HepG2 (cell line): ENCODE measurements around the gene MTFP1. TPM values are rescaled to one million over a fixed set of nuclear protein-coding genes. Genes with fewer than 3 reads are reported as not detected.

ENCODE experiments used
- GLI4 ChIP-seq: sonication (generic); formaldehyde crosslinking; IDR thresholded peaks from 2 replicates; pipeline ENCODE4 v1.5.1; 2020; ENCODE audit warnings: missing genetic modification reagents, mild to moderate bottlenecking, moderate library complexity, borderline replicate concordance
- HOXA7 ChIP-seq: sonication (generic); formaldehyde crosslinking; IDR thresholded peaks from 2 replicates; pipeline ENCODE4 v1.8.1; 2022; ENCODE audit warnings: mild to moderate bottlenecking, missing genetic modification reagents, moderate library complexity
- KDM2A ChIP-seq: sonication (generic); formaldehyde crosslinking; IDR thresholded peaks from 2 replicates; pipeline ENCODE4 v1.4.0; 2020; ENCODE audit warnings: low read depth, missing genetic modification reagents, borderline replicate concordance
- KDM5A ChIP-seq: fragments of 200-600 bp; sonication (generic); IDR thresholded peaks from 2 replicates; pipeline ENCODE4 v1.7.0; 2018; ENCODE audit warnings: antibody characterized with exemption, mild to moderate bottlenecking, low read length, borderline replicate concordance
- MED8 ChIP-seq: sonication (generic); formaldehyde crosslinking; IDR thresholded peaks from 2 replicates; pipeline ENCODE4 v1.8.1; 2023; ENCODE audit warnings: mild to moderate bottlenecking, missing genetic modification reagents; ENCODE audit not compliant: insufficient replicate concordance
- NCOR1 ChIP-seq: fragments of 200-600 bp; sonication (generic); IDR thresholded peaks from 2 replicates; pipeline ENCODE4 v1.7.0; 2017; ENCODE audit warnings: antibody characterized with exemption, low read length, borderline replicate concordance
- NR2F1 ChIP-seq, 2 experiments: fragments of 450-650 bp in 1 of 2; formaldehyde crosslinking in 1 of 2; IDR thresholded peaks; 2 replicates each; pipeline versions ENCODE4 v1.5.0 to v1.6.1; 2016 to 2020; ENCODE audit warnings: mild to moderate bottlenecking in 1 of 2, missing compliant biosample characterization in 1 of 2, missing genetic modification reagents in 1 of 2, moderate library complexity in 1 of 2
- REL ChIP-seq: sonication (generic); formaldehyde crosslinking; conservative IDR thresholded peaks from 2 replicates; pipeline ENCODE4 v1.8.0; 2022; ENCODE audit warnings: mild to moderate bottlenecking, missing genetic modification reagents, moderate library complexity
- SMAD9 ChIP-seq: sonication (generic); formaldehyde crosslinking; IDR thresholded peaks from 2 replicates; pipeline ENCODE4 v1.5.1; 2020; ENCODE audit warnings: mild to moderate bottlenecking, missing genetic modification reagents
- SNRNP70 ChIP-seq: fragments of 200-400 bp; formaldehyde crosslinking; IDR thresholded peaks from 2 replicates; pipeline ENCODE4 v1.6.1; 2017; ENCODE audit warnings: mild to moderate bottlenecking, low read depth, low read length, moderate library complexity
- ZNF225 ChIP-seq: sonication (generic); formaldehyde crosslinking; IDR thresholded peaks from 2 replicates; pipeline ENCODE4 v1.4.0; 2020; ENCODE audit warnings: mild to moderate bottlenecking, missing genetic modification reagents
- ZSCAN12 ChIP-seq: sonication (generic); formaldehyde crosslinking; IDR thresholded peaks from 2 replicates; pipeline ENCODE4 v1.9.0; 2021; ENCODE audit warnings: mild to moderate bottlenecking, missing genetic modification reagents
- polyA plus RNA-seq, 8 experiments: library from polyadenylated mRNA; depleted of rRNA in 3 of 8; stranded (reverse) in 7 of 8; unstranded in 1 of 8; fragments of >200 nt; fragmentation: Illumina TruSeq in 4 of 8; extraction: Trizol in 4 of 8; gene quantifications; 2 replicates each; pipeline versions ENCODE4 v1.2.1 to v1.2.3, GENCODE V29; 2011 to 2016; ENCODE audit warnings: low read depth in 4 of 8, missing spikeins in 1 of 8, mixed read lengths in 1 of 8; ENCODE audit not compliant: insufficient read depth in 1 of 8
- total RNA-seq, 5 experiments: library from RNA; depleted of rRNA; stranded (reverse); fragments of >200 nt; fragmentation: Illumina TruSeq; extraction: Trizol; gene quantifications; 2 replicates each; pipeline ENCODE4 v1.2.3, GENCODE V29; 2016; ENCODE audit warnings: low read depth in 1 of 5
- TF ChIP-seq, protein P1 (sequence below): sonication (generic); formaldehyde crosslinking; IDR thresholded peaks from 2 replicates; pipeline ENCODE4 v1.5.1; 2020; ENCODE audit warnings: missing genetic modification reagents, mild to moderate bottlenecking, borderline replicate concordance
- TF ChIP-seq, protein P2 (sequence below): sonication (generic); formaldehyde crosslinking; IDR thresholded peaks from 2 replicates; pipeline ENCODE4 v1.5.0; 2020; ENCODE audit warnings: missing genetic modification reagents
- TF ChIP-seq, protein P3 (sequence below): sonication (generic); formaldehyde crosslinking; conservative IDR thresholded peaks from 2 replicates; pipeline ENCODE4 v1.5.0; 2020; ENCODE audit warnings: missing genetic modification reagents
- TF ChIP-seq, protein P4 (sequence below): sonication (generic); formaldehyde crosslinking; IDR thresholded peaks from 2 replicates; pipeline ENCODE4 v1.8.0; 2022; ENCODE audit warnings: missing genetic modification reagents, mild to moderate bottlenecking, borderline replicate concordance
- TF ChIP-seq, protein P5 (sequence below): sonication (generic); formaldehyde crosslinking; IDR thresholded peaks from 2 replicates; pipeline ENCODE4 v1.8.0; 2022; ENCODE audit warnings: mild to moderate bottlenecking, missing genetic modification reagents; ENCODE audit not compliant: insufficient replicate concordance
- TF ChIP-seq, protein P6 (sequence below): sonication (generic); formaldehyde crosslinking; IDR thresholded peaks from 2 replicates; pipeline ENCODE4 v1.4.0; 2020; ENCODE audit warnings: mild to moderate bottlenecking, missing genetic modification reagents

The MTFP1 gene
- total and polyA plus RNA-seq, 2 of the 13 experiments (the other 11 are each of a cell fraction or from before 2014, with no cell fraction given): 29.5 to 45.6 TPM

DNA sequence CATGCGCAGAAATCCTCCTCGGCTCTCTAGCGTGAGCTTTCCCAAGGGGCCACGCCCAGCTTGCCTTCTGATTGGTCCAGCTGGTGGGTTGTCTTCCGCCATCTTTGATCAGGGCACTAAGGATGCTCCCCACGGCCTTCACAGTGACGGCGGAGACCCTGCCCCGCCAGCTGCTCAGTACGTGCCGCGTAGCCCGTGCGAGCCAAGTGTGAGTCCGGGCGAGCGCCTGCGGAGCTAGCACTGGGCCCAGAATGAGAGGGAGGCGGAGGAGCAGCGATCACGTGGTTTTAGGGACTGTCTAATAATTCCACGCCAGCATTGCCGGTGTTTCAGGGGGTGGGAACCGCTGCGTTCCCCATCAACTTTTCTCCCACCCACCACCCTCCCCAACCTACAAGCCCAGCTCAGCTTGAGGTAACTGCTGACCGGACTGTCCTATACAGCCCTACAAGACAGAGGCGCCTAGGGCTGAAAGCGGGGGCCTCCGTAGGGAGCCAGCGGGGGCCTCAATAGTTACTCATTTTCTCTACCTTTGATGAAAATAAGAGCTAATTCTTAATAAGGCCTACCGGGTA lies 1.5 kb upstream of the MTFP1 start (continued):
- TF ChIP-seq SMAD9 (CRISPR knock-in tag) (no peak), KDM2A (CRISPR knock-in tag) (peak; percentile 98), KDM5A (peak; percentile 35; the same call in 1 of the 2 replicates), NCOR1 (peak; percentile 34; the same call in 1 of the 2 replicates), ZNF225 (CRISPR knock-in tag) (no peak), MED8 (CRISPR knock-in tag) (no peak), GLI4 (no peak), SNRNP70 (no peak), HOXA7 (CRISPR knock-in tag) (no peak), NR2F1 (CRISPR knock-in tag; IDR thresholded peaks at IDR 0.05) (no peak), REL (CRISPR knock-in tag) (no peak), ZSCAN12 (CRISPR knock-in tag) (no peak)
- TF ChIP-seq, protein P1, sequence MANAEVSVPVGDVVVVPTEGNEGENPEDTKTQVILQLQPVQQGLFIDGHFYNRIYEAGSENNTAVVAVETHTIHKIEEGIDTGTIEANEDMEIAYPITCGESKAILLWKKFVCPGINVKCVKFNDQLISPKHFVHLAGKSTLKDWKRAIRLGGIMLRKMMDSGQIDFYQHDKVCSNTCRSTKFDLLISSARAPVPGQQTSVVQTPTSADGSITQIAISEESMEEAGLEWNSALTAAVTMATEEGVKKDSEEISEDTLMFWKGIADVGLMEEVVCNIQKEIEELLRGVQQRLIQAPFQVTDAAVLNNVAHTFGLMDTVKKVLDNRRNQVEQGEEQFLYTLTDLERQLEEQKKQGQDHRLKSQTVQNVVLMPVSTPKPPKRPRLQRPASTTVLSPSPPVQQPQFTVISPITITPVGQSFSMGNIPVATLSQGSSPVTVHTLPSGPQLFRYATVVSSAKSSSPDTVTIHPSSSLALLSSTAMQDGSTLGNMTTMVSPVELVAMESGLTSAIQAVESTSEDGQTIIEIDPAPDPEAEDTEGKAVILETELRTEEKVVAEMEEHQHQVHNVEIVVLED (CRISPR knock-in tag): peak; percentile 96
- TF ChIP-seq, protein P2, sequence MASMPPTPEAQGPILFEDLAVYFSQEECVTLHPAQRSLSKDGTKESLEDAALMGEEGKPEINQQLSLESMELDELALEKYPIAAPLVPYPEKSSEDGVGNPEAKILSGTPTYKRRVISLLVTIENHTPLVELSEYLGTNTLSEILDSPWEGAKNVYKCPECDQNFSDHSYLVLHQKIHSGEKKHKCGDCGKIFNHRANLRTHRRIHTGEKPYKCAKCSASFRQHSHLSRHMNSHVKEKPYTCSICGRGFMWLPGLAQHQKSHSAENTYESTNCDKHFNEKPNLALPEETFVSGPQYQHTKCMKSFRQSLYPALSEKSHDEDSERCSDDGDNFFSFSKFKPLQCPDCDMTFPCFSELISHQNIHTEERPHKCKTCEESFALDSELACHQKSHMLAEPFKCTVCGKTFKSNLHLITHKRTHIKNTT (CRISPR knock-in tag): no peak
- TF ChIP-seq, protein P3, sequence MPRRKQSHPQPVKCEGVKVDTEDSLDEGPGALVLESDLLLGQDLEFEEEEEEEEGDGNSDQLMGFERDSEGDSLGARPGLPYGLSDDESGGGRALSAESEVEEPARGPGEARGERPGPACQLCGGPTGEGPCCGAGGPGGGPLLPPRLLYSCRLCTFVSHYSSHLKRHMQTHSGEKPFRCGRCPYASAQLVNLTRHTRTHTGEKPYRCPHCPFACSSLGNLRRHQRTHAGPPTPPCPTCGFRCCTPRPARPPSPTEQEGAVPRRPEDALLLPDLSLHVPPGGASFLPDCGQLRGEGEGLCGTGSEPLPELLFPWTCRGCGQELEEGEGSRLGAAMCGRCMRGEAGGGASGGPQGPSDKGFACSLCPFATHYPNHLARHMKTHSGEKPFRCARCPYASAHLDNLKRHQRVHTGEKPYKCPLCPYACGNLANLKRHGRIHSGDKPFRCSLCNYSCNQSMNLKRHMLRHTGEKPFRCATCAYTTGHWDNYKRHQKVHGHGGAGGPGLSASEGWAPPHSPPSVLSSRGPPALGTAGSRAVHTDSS (CRISPR knock-in tag): no peak
- TF ChIP-seq, protein P4, sequence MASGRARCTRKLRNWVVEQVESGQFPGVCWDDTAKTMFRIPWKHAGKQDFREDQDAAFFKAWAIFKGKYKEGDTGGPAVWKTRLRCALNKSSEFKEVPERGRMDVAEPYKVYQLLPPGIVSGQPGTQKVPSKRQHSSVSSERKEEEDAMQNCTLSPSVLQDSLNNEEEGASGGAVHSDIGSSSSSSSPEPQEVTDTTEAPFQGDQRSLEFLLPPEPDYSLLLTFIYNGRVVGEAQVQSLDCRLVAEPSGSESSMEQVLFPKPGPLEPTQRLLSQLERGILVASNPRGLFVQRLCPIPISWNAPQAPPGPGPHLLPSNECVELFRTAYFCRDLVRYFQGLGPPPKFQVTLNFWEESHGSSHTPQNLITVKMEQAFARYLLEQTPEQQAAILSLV (CRISPR knock-in tag): 0 out of 2 replicates have a peak, but pooled peaks have one; percentile 53
- TF ChIP-seq, protein P5, sequence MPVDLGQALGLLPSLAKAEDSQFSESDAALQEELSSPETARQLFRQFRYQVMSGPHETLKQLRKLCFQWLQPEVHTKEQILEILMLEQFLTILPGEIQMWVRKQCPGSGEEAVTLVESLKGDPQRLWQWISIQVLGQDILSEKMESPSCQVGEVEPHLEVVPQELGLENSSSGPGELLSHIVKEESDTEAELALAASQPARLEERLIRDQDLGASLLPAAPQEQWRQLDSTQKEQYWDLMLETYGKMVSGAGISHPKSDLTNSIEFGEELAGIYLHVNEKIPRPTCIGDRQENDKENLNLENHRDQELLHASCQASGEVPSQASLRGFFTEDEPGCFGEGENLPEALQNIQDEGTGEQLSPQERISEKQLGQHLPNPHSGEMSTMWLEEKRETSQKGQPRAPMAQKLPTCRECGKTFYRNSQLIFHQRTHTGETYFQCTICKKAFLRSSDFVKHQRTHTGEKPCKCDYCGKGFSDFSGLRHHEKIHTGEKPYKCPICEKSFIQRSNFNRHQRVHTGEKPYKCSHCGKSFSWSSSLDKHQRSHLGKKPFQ (CRISPR knock-in tag): peak; percentile 94
- TF ChIP-seq, protein P6, sequence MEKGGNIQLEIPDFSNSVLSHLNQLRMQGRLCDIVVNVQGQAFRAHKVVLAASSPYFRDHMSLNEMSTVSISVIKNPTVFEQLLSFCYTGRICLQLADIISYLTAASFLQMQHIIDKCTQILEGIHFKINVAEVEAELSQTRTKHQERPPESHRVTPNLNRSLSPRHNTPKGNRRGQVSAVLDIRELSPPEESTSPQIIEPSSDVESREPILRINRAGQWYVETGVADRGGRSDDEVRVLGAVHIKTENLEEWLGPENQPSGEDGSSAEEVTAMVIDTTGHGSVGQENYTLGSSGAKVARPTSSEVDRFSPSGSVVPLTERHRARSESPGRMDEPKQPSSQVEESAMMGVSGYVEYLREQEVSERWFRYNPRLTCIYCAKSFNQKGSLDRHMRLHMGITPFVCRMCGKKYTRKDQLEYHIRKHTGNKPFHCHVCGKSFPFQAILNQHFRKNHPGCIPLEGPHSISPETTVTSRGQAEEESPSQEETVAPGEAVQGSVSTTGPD (CRISPR knock-in tag): no peak
